ENCODE measurements around the gene TUBA1C.

DNA sequence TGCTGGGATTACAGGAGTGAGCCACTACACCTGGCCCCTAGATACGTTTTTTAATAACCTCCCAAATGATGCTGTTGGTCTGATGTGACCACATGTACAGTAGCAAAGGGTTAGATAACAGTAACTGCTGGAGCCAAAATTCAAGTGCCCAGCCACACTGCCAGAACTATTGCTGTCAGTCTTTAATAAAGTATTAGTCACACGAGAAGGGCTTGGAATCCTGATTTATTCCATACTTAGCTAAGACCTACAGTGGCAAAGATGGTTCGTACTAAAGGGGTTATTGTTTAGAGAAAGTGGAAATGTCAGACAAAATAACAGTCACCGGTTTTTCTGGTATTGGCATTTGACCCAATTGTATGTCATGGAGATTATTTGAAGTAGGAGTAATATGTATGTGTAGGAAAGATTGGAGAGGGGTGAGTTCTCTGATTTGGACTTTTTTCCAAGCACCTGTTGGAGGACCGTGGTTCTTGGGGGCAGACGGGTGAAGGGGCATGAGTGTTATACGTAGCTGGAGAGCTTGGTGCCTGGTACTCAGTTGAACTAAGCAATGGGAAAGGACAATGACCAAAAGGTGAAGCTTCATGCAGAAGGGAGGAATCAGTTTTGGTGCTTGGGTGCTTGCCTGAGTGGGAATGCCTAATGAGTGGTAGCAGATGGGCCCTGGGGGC lies 9.7 kb downstream of the TUBA1C start:
- no peak for TF ChIP-seq EZH2phosphoT487 (IDR thresholded peaks at IDR 0.05; ENCODE audit: borderline replicate concordance, low read depth)
- TF ChIP-seq FOXM1 (IDR thresholded peaks at IDR 0.05; ENCODE audit: low read depth) = no peak
- TF ChIP-seq, protein P1, sequence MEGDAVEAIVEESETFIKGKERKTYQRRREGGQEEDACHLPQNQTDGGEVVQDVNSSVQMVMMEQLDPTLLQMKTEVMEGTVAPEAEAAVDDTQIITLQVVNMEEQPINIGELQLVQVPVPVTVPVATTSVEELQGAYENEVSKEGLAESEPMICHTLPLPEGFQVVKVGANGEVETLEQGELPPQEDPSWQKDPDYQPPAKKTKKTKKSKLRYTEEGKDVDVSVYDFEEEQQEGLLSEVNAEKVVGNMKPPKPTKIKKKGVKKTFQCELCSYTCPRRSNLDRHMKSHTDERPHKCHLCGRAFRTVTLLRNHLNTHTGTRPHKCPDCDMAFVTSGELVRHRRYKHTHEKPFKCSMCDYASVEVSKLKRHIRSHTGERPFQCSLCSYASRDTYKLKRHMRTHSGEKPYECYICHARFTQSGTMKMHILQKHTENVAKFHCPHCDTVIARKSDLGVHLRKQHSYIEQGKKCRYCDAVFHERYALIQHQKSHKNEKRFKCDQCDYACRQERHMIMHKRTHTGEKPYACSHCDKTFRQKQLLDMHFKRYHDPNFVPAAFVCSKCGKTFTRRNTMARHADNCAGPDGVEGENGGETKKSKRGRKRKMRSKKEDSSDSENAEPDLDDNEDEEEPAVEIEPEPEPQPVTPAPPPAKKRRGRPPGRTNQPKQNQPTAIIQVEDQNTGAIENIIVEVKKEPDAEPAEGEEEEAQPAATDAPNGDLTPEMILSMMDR (IDR thresholded peaks at IDR 0.05) = no peak
- no peak for TF ChIP-seq MXI1 (IDR thresholded peaks at IDR 0.05; ENCODE audit: low read depth, low read length)
- no peak for TF ChIP-seq RFX5 (IDR thresholded peaks at IDR 0.05; ENCODE audit: low read length)

Measured in SK-N-SH (cell line).